NCI-H446 (cell line): ENCODE results near the gene MAP10.

Experiments used
- DNase-seq, 2 experiments: peaks; one replicate each; lab custom pipeline; 2025; lab: John Stamatoyannopoulos, UW

Gene MAP10

DNA sequence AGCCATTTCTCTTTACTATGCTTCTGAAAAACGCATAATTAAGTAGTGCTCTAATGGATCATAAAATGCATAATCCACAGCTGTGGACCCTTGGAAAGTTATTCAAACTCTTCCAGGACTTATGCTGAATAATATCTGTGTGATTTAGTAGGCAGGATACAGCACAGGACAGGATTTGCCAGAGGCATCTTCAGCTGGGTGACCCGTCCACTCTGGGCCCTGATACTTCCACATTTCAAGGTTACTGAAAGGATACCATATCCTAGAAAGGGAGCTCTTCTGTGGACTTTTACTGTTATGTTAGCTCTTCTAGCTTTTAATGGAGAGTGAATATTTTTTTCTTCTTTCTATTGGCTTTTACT is 49.6 kb downstream of the MAP10 start:
- DNase-seq = no peak

GRCh38 chr1:232856541-232856940 is 51.3 kb downstream of the MAP10 start:
- no peak for DNase-seq
